Pancreas (tissue), 10 donors: ENCODE data around the gene GAB3. TPM values are rescaled to one million over a fixed set of nuclear protein-coding genes. Genes with fewer than 3 reads are reported as not detected.
A peak's percentile ranks its signal among the peaks of the same experiment; 100 is the strongest.
"Not testable (repeated sequence)": the region's sequence is repeated elsewhere in the genome, so short reads cannot be mapped to it uniquely, and the experiment has no call there.

Experiments
- ATAC-seq, 4 donors: fragments of 200-7000 bp; cut with Tn5 transposase; one replicate each; pipeline versions ENCODE4 v1.8.0 to v1.9.1; 2020; ENCODE audit warnings: mild to moderate bottlenecking in 4 of 4, moderate library complexity in 4 of 4
- DNase-seq, 6 donors: peaks; one replicate each; pipeline ENCODE4 v3.0.0-alpha.2; 2020
- FAIRE-seq: peaks from 2 replicates; lab custom pipeline; 2012; peaks lifted over from hg19 to GRCh38; lab: Jason Lieb, UNC
- H3K27ac ChIP-seq, 4 donors: fragments of 200-600 bp; sonication (generic); 1 replicate in 3 of 4; 2 replicates in 1 of 4; pipeline versions ENCODE4 v1.5.0 to v1.8.0; 2020
- H3K27me3 ChIP-seq, 4 donors: fragments of 200-600 bp; one replicate each; pipeline ENCODE4 v1.8.0; 2021
- H3K36me3 ChIP-seq, 3 donors: fragments of 200-600 bp; sonication (generic) in 1 of 3; one replicate each; pipeline versions ENCODE4 v1.5.0 to v1.8.0; 2020 to 2021
- H3K4me1 ChIP-seq, 3 donors: fragments of 200-600 bp; one replicate each; pipeline ENCODE4 v1.8.0; 2021
- H3K4me3 ChIP-seq, 4 donors: fragments of 200-600 bp; sonication (generic) in 2 of 4; one replicate each; pipeline versions ENCODE4 v1.5.0 to v1.8.0; 2020 to 2021
- H3K9me3 ChIP-seq, 4 donors: fragments of 200-600 bp; one replicate each; pipeline ENCODE4 v1.8.0; 2021
- WGBS, 2 donors: extraction: QIAGEN DNeasy Blood & Tissue Kit; methylation state at CpG; one replicate each; pipeline ENCODE4 v1.1.7; 2013; 5-methylcytosine and 5-hydroxymethylcytosine counted together
- intact Hi-C, 3 donors: fragments of 100-400 bp; cut with DNase I; formaldehyde crosslinking; loops; one replicate each; pipeline versions ENCODE4 v1.11.1 to v1.14.2; 2022
- polyA plus RNA-seq, 2 donors: library from polyadenylated mRNA; stranded (reverse); fragments of 200-250 nt; gene quantifications; one replicate each; pipeline ENCODE4 v1.2.3, GENCODE V29; 2013
- total RNA-seq, 6 donors: library from RNA; stranded (reverse); fragmentation: NEBNext Ultra II Directional in 4 of 6; extraction: Animal tissue kit (Norgen Biotek cat#: 25700) in 4 of 6; gene quantifications; one replicate each; pipeline versions ENCODE4 v1.2.1 to v1.2.4, GENCODE V29; 2021 to 2023
- TF ChIP-seq, protein P1 (sequence below), 4 donors: fragments of 200-600 bp; sonication (generic) in 3 of 4; IDR thresholded peaks; one replicate each; pipeline versions ENCODE4 v1.5.0 to v1.8.0; 2021; ENCODE audit warnings: antibody characterized with exemption in 4 of 4
- donor health status: healthy with polysubstance abuse.
- donor health status: DM: no; HTN: no; CAD: no; lungs with moderate emphysema.
- donor health status: DM: no; HTN: no; CAD: no.
- donor health status: control.
- donor health status: control.
- donor health status: Bipolar disorder and iron deficiency.
- donor health status: DM: yes; HTN: yes; CAD: no.
- donor health status: DM: no; HTN: no; CAD: no.
- donor health status: DM: no; HTN: no; CAD: no.
- donor health status: DM: yes; HTN: yes; CAD: no.

The GAB3 gene
- total and polyA plus RNA-seq, 8 donors: 1.2 to 4.0 (median 1.4) TPM

DNA sequence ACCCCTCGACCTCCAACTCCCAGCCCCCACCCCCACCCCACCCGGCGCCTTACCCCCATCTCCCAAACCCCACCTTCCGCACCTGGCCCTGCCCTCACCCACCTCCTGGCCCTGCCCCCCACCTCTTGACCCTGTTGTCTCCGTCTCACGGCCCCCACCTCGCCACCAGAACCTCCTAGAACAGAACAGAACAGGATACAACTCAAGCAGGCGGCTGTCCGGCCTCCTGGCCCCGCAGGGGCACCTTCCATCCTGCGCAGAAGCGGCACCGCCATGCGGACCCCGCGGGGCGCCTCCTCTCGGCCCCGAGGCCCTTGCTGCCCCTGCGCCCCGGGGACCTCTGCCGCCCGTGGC is 97.9 kb downstream of the GAB3 start:
- Histone ChIP-seq H3K9me3 (no peaks in the 10 kb centered on the region), H3K27me3 (no peaks in the 10 kb centered on the region), H3K4me3 (no peak overlapping the region), H3K36me3 (no peaks in the 10 kb centered on the region), H3K27ac (no peak overlapping the region), H3K4me1 (no peaks in the 10 kb centered on the region)
- WGBS, 2 donors: 80 to 90% methylated on average over 22 of the region's 23 CpGs
- intact Hi-C loops: no loop called here
- no peak for ATAC-seq
- DNase-seq: peak in 1 of 6 donors; percentile 35
- FAIRE-seq: no peak
- TF ChIP-seq, protein P1, sequence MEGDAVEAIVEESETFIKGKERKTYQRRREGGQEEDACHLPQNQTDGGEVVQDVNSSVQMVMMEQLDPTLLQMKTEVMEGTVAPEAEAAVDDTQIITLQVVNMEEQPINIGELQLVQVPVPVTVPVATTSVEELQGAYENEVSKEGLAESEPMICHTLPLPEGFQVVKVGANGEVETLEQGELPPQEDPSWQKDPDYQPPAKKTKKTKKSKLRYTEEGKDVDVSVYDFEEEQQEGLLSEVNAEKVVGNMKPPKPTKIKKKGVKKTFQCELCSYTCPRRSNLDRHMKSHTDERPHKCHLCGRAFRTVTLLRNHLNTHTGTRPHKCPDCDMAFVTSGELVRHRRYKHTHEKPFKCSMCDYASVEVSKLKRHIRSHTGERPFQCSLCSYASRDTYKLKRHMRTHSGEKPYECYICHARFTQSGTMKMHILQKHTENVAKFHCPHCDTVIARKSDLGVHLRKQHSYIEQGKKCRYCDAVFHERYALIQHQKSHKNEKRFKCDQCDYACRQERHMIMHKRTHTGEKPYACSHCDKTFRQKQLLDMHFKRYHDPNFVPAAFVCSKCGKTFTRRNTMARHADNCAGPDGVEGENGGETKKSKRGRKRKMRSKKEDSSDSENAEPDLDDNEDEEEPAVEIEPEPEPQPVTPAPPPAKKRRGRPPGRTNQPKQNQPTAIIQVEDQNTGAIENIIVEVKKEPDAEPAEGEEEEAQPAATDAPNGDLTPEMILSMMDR (IDR thresholded peaks at IDR 0.05): no peak

DNA sequence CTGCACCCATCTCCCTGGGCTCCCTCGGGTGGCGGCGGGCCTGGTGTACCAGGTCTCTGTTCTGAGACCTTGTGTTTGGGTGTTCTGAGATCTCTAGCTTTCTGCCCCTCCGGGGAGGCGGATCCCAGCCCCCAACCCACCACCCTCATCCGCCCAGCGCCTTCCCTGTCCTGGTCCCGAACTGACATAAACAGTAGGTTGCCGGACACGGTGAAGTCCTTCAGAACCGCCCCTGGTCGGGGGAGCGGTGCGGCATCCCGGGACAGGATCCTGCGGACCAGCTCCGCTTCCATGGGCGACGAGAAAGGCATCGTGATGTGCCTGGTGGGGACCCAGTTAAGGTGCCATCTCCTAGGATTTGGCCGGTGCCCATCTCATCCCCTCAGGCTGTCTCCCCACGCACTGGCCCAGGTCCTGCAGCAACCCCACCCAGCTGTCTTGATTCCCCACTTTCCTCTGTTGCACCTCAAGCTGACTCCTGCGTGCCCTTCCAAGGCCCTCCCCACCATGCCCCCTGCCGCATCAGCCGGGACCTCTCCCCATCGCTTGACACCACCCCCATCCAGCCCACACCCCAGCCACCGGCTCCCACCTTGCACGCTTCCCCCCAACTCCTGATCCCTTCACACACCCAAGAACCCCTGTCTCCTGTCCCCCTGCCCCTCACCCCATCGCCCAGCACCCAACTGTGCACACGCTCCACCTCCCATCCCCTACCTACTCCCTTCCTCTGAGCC is 98.4 kb downstream of the GAB3 start:
- DNase-seq (peak in 1 of 6 donors; percentile 56), ATAC-seq (no peak), FAIRE-seq (no peak)
- Histone ChIP-seq H3K4me1 (no peaks in the 10 kb centered on the region), H3K9me3 (no peaks in the 10 kb centered on the region), H3K27ac (no peak overlapping the region), H3K36me3 (no peaks in the 10 kb centered on the region), H3K4me3 (no peak overlapping the region), H3K27me3 (no peaks in the 10 kb centered on the region)
- TF ChIP-seq, protein P1 (IDR thresholded peaks at IDR 0.05): no peak
- intact Hi-C loops: no loop called here
- 78 to 92% methylated on average over 30 of the region's 30 CpGs for WGBS, 2 donors

DNA sequence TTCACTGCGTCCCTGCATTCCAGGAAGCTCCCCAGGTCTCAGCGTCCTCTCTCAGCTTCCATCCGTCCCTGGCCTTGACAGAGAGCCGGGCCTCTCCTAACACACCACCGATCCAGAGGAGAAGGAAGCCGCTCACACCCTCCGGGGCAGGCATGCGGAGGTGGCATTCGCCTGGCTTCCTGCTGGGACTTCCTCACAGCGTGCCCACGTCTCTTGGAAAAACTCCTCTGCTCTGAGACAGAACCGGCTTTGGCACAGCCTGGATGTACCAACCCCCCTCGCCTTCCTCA is 100.7 kb downstream of the GAB3 start:
- TF ChIP-seq, protein P1 (IDR thresholded peaks at IDR 0.05): no peak
- Histone ChIP-seq H3K4me1 (no peaks in the 10 kb centered on the region), H3K9me3 (no peaks in the 10 kb centered on the region), H3K27ac (no peak overlapping the region), H3K36me3 (no peaks in the 10 kb centered on the region), H3K27me3 (no peaks in the 10 kb centered on the region), H3K4me3 (no peak overlapping the region)
- FAIRE-seq: no peak
- no peak for ATAC-seq
- WGBS, 2 donors: 23 to 52% methylated on average over 10 to 13 of the region's 13 CpGs
- intact Hi-C loops: no loop called here
- DNase-seq: no peak

DNA sequence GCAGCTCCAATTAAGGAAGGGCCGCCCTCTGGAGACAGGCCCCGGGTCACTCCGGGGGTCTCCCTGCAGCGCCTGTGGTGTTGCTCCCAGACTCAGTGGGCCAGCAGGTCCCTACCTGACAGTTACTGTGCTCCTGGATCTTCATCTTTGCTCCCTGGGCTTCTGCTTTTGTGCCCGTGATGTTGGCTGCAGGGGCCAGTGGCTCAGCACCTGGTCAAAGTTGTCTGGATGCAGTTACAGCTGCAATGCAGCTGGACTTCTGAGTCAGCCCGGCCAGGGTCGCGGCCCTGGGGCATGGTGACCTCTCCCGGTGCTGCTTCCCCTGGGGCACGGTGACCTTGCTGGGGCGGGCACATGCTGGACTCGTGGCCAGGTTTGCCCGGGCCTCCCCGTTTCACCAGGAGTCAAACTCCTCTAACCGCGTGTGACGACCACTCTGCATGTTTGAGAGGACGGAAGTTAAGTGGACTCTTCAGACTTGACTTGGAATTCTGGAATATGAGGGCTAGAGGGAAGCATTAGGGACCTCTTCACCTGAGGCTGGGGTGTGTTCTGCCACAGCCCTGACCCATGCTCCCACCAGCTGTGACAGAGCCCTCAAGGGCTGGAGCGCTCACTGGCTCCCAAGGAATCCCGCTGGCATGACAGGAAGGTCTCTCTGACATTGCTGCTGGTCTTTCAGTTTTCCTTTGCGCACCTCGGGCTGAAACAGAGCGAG is 101.2 kb downstream of the GAB3 start:
- intact Hi-C loops: no loop called here
- H3K9me3 ChIP-seq: no peaks in the 10 kb centered on the region
- no peak overlapping the region for H3K4me3 ChIP-seq
- TF ChIP-seq, protein P1 (IDR thresholded peaks at IDR 0.05): no peak
- no peaks in the 10 kb centered on the region for H3K4me1 ChIP-seq
- H3K36me3 ChIP-seq: no peaks in the 10 kb centered on the region
- no peak for FAIRE-seq
- no peak overlapping the region for H3K27ac ChIP-seq
- DNase-seq: peak in 2 of 6 donors; percentile 48 to 50
- H3K27me3 ChIP-seq: no peaks in the 10 kb centered on the region
- ATAC-seq: no peak
- 57 to 68% methylated on average over 23 of the region's 23 CpGs for WGBS, 2 donors

DNA sequence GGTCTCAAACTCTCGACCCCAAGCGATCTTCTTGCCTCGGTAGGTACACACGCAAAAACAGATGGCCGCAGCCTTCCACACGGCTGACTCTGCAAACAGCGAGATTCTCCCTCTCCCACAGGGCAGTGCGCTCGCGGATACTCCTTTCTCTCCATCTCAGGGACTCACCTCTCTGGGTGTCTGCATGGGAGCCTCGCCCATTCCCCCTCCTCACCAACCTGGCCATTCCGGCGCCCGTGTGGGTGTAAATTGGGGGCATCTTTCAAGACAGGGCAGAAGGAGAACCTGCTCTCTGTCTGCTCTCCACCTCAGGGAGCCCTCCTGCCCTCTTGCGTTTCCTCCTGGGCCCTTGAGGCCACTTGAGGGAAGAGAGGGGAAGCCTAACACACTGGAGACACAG is 101.9 kb downstream of the GAB3 start:
- Histone ChIP-seq H3K27ac (no peak overlapping the region), H3K4me1 (no peaks in the 10 kb centered on the region), H3K36me3 (no peaks in the 10 kb centered on the region), H3K27me3 (no peaks in the 10 kb centered on the region), H3K4me3 (no peak overlapping the region), H3K9me3 (no peaks in the 10 kb centered on the region)
- peak in 1 of 6 donors; percentile 37 for DNase-seq
- intact Hi-C loops: no loop called here
- TF ChIP-seq, protein P1 (IDR thresholded peaks at IDR 0.05): no peak
- ATAC-seq: no peak
- 64 to 74% methylated on average over 15 of the region's 15 CpGs for WGBS, 2 donors
- FAIRE-seq: no peak

DNA sequence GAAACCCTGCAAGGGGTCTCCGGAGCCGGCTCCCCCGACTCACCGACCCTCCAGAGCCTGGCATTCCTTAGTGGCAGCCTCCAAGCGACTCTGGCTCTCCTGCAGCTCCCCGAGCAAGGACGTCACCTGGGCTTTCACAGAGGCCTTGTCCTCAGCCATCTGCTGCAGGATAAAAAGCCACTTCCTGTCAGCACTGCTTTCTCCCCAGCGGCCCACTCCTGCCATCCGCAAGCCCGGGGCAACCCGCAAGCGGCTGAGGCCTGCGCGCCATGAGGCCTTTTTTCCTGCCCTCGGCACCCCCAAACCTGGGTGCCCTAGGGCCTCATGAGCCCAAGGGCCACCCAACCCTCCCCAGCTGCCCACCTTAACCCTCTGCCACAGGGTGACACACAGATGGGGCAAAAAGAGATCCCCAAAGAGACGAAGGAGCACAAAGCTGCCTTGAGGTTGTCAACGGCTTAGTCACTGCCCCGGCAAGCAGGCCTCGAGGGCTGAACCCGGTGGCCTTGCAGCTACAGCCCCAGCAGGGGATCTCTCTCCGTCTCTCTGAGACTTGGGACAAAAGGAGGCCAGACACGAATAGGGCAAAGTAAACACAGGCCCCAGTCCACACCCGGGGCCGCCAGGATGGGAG is 105.0 kb downstream of the GAB3 start:
- H3K27ac ChIP-seq, DNase-seq, H3K9me3 ChIP-seq, ATAC-seq, H3K4me3 ChIP-seq, H3K4me1 ChIP-seq, FAIRE-seq, H3K36me3 ChIP-seq, intact Hi-C loops, H3K27me3 ChIP-seq: not testable (repeated sequence)
- no CpG with 5 or more reads among the region's 24 CpGs for WGBS, 2 donors

DNA sequence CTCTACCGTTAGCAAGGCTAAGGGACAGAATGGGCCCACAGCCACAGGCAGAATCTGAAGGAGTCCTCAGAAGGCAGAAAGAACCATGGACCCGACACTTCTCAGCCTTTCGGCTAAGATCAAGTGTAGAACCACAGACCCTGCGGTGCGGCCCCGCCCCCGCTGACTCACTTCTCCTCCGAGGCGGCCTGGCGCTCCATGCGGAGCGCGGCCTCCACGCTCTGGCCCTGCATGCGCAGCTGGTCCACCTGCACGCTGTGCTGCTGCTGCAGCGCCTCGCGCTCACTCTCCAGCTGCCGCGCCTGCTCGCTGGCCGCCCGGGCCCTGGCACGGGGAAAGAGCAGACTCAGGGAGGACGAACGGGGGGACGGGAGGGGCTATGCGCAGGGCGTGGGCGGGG is 107.2 kb downstream of the GAB3 start:
- DNase-seq, intact Hi-C loops, H3K4me3 ChIP-seq, H3K4me1 ChIP-seq, H3K9me3 ChIP-seq, FAIRE-seq, H3K27ac ChIP-seq, ATAC-seq, H3K36me3 ChIP-seq, H3K27me3 ChIP-seq: not testable (repeated sequence)
- whole genome bisulfite sequencing, 2 donors: no CpG with 5 or more reads among the region's 31 CpGs
